NCI-H774 (cell line): ENCODE measurements around the gene MRPL30.
"Not testable (repeated sequence)": the region's sequence is repeated elsewhere in the genome, so short reads cannot be mapped to it uniquely, and the experiment has no call there.

Experiments
- DNase-seq: peaks from one replicate; lab custom pipeline; 2025; lab: John Stamatoyannopoulos, UW

MRPL30 gene

GRCh38 chr2:99180755-99181623, at the start of gene MRPL30, which contains the start of gene MITD1:
Gene MRPL30, plus strand, starts transcription at chr2:99181184. Its CDS starts 5,020 bp downstream, at chr2:99186204.
Gene MITD1, minus strand, starts transcription at chr2:99181058. Its CDS starts 77 bp downstream, at chr2:99180981.
- peak; percentile 94 for DNase-seq

GRCh38 chr2:99135044-99135556, 45.9 kb upstream of the MRPL30 start:
- not testable (repeated sequence) for DNase-seq

GRCh38 chr2:99139003-99139402, 42.0 kb upstream of the MRPL30 start:
- no peak for DNase-seq

GRCh38 chr2:99140056-99140859, 40.7 kb upstream of the MRPL30 start:
- DNase-seq, result no peak

- DNase-seq, result peak; percentile 74
These were observed 40.2 kb upstream of the MRPL30 start for GRCh38 chr2:99140860-99141109.

- DNase-seq, result peak; percentile 97
These were observed 39.6 kb upstream of the MRPL30 start, which contains the start of gene C2orf15 for GRCh38 chr2:99141110-99142108. Gene C2orf15, plus strand, starts transcription at chr2:99141707. Its CDS starts 8,852 bp downstream, at chr2:99150559.

- DNase-seq, result no peak
These were observed 30.3 kb upstream of the MRPL30 start for GRCh38 chr2:99150706-99151105.

- no peak for DNase-seq
These were observed 28.6 kb upstream of the MRPL30 start for GRCh38 chr2:99152199-99152895.

- DNase-seq, result no peak
These were observed 26.9 kb upstream of the MRPL30 start for GRCh38 chr2:99153921-99154604.

- peak; percentile 89 for DNase-seq
These were observed 26.1 kb upstream of the MRPL30 start, which contains the start of the genes LIPT1 and TSGA10 for GRCh38 chr2:99154643-99155536. Gene LIPT1, plus strand, starts transcription at chr2:99154967. Its CDS starts 6,991 bp downstream, at chr2:99161958. Gene TSGA10, minus strand, starts transcription at chr2:99154942. Its CDS starts 45,503 bp downstream, at chr2:99109439.

GRCh38 chr2:99156891-99157290, 24.1 kb upstream of the MRPL30 start:
- no peak for DNase-seq

GRCh38 chr2:99158599-99158998, 22.4 kb upstream of the MRPL30 start:
- DNase-seq, result no peak

- DNase-seq, result no peak
These were observed 21.4 kb upstream of the MRPL30 start for GRCh38 chr2:99159594-99159993.

- DNase-seq, result no peak
These were observed 14.8 kb upstream of the MRPL30 start for GRCh38 chr2:99166218-99166617.

GRCh38 chr2:99169534-99169933, 11.4 kb upstream of the MRPL30 start:
- DNase-seq, result no peak

GRCh38 chr2:99171377-99172140, 9.4 kb upstream of the MRPL30 start:
- DNase-seq, result no peak

GRCh38 chr2:99181624-99182000, 628 bp downstream of the MRPL30 start:
- DNase-seq, result peak; percentile 12

GRCh38 chr2:99183025-99183424, 2.0 kb downstream of the MRPL30 start:
- DNase-seq, result no peak
